Measurements from ENCODE around the gene GM2A.
"Not testable (repeated sequence)": the region's sequence is repeated elsewhere in the genome, so short reads cannot be mapped to it uniquely, and the experiment has no call there.

The GM2A gene

GRCh38 chr5:151254556-151254955 lies 1.6 kb downstream of the GM2A start:
- DNase-seq: no peak

GRCh38 chr5:151254990-151255389 lies 2.0 kb downstream of the GM2A start:
- not testable (repeated sequence) for DNase-seq

GRCh38 chr5:151255621-151256286 lies 2.8 kb downstream of the GM2A start:
- DNase-seq: peak; percentile 73

GRCh38 chr5:151257731-151258181 lies 4.8 kb downstream of the GM2A start:
- DNase-seq: no peak

- no peak for DNase-seq
These were observed 5.2 kb downstream of the GM2A start for GRCh38 chr5:151258201-151258611.

- no peak for DNase-seq
These were observed 5.8 kb downstream of the GM2A start for GRCh38 chr5:151258816-151259215.

- DNase-seq: no peak
These were observed 6.9 kb downstream of the GM2A start for GRCh38 chr5:151259931-151260330.

- no peak for DNase-seq
These were observed 9.5 kb downstream of the GM2A start for GRCh38 chr5:151262532-151262931.

- no peak for DNase-seq
These were observed 11.1 kb downstream of the GM2A start for GRCh38 chr5:151264113-151264512.

GRCh38 chr5:151267491-151268260 lies 14.7 kb downstream of the GM2A start:
- no peak for DNase-seq

GRCh38 chr5:151270599-151270998 lies 17.6 kb downstream of the GM2A start:
- no peak for DNase-seq

GRCh38 chr5:151271336-151271735 lies 18.4 kb downstream of the GM2A start:
- no peak for DNase-seq

GRCh38 chr5:151274666-151275065 lies 21.7 kb downstream of the GM2A start:
- DNase-seq: no peak

- DNase-seq: no peak
These were observed 22.8 kb downstream of the GM2A start for GRCh38 chr5:151275803-151276202.

- no peak for DNase-seq
These were observed 25.9 kb downstream of the GM2A start for GRCh38 chr5:151278845-151279244.

- DNase-seq: no peak
These were observed 27.5 kb downstream of the GM2A start for GRCh38 chr5:151280443-151280842.

- DNase-seq: no peak
These were observed 28.1 kb downstream of the GM2A start for GRCh38 chr5:151281001-151281639.

GRCh38 chr5:151283120-151283825 lies 30.3 kb downstream of the GM2A start:
- DNase-seq: no peak

GRCh38 chr5:151284392-151284967 lies 31.5 kb downstream of the GM2A start:
- no peak for DNase-seq

- DNase-seq: no peak
These were observed 32.7 kb downstream of the GM2A start for GRCh38 chr5:151285683-151286082.

- no peak for DNase-seq
These were observed 33.3 kb downstream of the GM2A start for GRCh38 chr5:151286246-151286645.

GRCh38 chr5:151288180-151288579 lies 35.2 kb downstream of the GM2A start:
- DNase-seq: peak; percentile 37

GRCh38 chr5:151293624-151294023 lies 40.6 kb downstream of the GM2A start:
- no peak for DNase-seq
